ENCODE data around the gene GARNL3. TPM values are rescaled to one million over a fixed set of nuclear protein-coding genes. Genes with fewer than 3 reads are reported as not detected.

Gene GARNL3
- total RNA-seq, 1 donor: 1.0 TPM

DNA sequence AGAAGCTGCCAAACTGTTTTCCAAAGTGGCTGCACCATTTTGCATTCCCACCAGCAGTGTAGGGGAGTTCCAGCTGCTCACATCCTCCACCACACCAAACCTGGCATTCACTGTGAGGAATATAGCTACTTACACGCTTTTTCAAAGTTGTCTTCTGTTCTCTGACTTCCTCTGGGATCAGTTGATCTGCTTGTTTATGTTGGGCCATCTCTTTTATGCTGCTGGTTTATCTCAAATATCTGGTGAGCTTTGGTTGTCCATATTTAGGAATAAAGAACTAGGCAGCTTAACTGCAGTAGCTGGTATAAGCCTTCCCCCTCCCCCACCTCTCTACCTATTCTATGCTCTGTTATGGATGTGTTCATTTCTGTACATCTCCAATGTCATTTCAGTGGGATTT lies 151.1 kb downstream of the GARNL3 start:
- H3K4me3 ChIP-seq (ENCODE audit: low read length): no peak overlapping the region
- peaks cover 11% of the 10 kb centered on the region for H3K4me1 ChIP-seq (ENCODE audit: insufficient read depth, low read length)
- H3K9me3 ChIP-seq (ENCODE audit: low read depth, low read length): no peaks in the 10 kb centered on the region
- no peaks in the 10 kb centered on the region for H3K27me3 ChIP-seq (ENCODE audit: insufficient read depth, low read length)

DNA sequence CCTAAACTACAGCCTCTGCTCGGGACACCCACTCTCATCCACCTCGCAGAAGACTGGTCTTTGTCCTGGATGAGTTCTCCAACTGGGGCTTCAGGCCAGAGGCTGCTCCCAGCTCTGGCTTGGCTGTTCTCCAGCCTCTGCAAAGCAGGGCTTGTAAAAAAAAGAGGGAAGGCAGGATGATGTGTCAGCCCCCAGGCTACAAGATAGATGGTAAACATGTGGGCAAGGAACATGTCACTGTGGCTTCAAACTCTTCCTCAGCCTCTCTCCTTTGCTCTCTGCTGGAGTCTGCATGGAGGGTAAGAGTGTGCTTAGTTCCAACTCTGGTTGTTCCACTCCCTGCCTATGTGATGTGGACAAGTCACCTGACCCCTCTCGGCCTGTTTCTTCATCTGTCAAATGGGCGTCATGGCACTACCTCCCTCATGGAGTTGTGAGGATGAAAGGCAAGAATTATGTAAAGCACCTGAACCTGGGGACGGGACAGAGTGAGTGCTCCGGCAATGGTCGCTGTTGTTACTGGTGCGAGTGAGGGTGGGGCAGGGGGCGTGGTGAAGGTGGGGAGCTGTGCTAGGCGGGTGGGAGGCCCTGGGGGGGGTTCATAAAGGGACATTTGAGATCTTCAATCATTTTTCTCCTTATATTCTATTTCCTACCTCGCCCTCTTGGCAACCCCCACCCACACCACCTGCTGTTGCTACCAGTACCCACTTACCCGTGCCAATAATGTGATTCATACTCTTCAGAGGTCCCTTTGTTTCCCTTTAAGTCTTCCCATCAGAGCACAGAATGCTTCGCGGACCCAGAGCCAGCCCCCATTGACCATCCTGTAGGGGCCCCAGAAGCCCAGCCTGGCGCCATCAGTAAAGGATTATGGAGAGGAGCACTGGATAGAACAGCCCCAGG lies 152.8 kb downstream of the GARNL3 start:
- Histone ChIP-seq H3K4me1 (ENCODE audit: insufficient read depth, low read length) (peaks cover 3% of the 10 kb centered on the region), H3K9me3 (ENCODE audit: low read depth, low read length) (no peaks in the 10 kb centered on the region), H3K27me3 (ENCODE audit: insufficient read depth, low read length) (no peaks in the 10 kb centered on the region), H3K4me3 (ENCODE audit: low read length) (no peak overlapping the region)

DNA sequence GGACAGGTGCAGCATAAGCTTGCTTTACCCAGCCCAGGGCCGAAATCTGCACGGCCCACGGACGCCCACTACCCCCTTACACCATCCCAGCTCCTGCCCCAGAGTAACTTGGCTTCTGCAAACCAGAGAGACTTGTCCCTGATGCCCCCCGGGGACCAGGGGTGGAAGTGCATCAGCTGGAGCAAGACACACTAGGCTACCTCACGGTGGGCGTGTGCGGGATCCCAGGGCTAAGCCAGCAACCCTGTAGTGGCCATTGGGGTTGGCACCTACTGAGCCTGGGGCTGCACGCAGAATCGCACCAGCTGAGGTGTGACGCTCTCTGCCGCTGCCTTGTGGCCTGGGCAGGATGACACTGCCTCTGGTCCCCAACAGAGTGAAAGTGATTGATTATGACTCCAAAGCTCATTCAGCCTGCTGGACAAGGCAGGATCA lies 153.5 kb downstream of the GARNL3 start:
- no peaks in the 10 kb centered on the region for H3K9me3 ChIP-seq (ENCODE audit: low read depth, low read length)
- H3K4me1 ChIP-seq (ENCODE audit: insufficient read depth, low read length): peaks cover 9% of the 10 kb centered on the region
- H3K4me3 ChIP-seq (ENCODE audit: low read length): no peak overlapping the region
- H3K27me3 ChIP-seq (ENCODE audit: insufficient read depth, low read length): no peaks in the 10 kb centered on the region

DNA sequence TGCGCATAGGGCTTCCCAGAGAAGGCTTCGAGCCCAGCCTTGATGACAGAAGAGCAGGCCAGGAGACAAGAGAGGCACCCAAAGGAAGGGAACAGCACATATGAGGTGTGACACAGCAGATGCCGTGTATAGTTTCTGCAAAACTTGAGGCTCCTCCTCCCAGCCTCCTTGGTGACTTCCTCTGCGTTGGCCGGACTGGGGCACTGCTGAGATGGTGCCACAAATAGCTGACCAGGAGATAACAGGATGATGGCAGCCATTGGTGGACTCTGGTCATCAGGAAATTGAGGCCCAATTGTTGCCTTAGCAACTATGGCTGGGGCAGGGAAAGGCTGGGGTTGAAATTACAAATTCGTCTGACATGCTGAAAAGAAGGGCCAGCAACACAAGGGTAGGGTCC lies 154.8 kb downstream of the GARNL3 start:
- no peak overlapping the region for H3K4me3 ChIP-seq (ENCODE audit: low read length)
- no peaks in the 10 kb centered on the region for H3K27me3 ChIP-seq (ENCODE audit: insufficient read depth, low read length)
- H3K4me1 ChIP-seq (ENCODE audit: insufficient read depth, low read length): peaks cover 16% of the 10 kb centered on the region
- no peaks in the 10 kb centered on the region for H3K9me3 ChIP-seq (ENCODE audit: low read depth, low read length)

- peaks cover 32% of the 10 kb centered on the region for H3K4me1 ChIP-seq (ENCODE audit: insufficient read depth, low read length)
- H3K27me3 ChIP-seq (ENCODE audit: insufficient read depth, low read length): no peaks in the 10 kb centered on the region
- no peak overlapping the region for H3K4me3 ChIP-seq (ENCODE audit: low read length)
- H3K9me3 ChIP-seq (ENCODE audit: low read depth, low read length): no peaks in the 10 kb centered on the region
Measured at GRCh38 chr9:127421057-127421456, 156.5 kb downstream of the GARNL3 start.

DNA sequence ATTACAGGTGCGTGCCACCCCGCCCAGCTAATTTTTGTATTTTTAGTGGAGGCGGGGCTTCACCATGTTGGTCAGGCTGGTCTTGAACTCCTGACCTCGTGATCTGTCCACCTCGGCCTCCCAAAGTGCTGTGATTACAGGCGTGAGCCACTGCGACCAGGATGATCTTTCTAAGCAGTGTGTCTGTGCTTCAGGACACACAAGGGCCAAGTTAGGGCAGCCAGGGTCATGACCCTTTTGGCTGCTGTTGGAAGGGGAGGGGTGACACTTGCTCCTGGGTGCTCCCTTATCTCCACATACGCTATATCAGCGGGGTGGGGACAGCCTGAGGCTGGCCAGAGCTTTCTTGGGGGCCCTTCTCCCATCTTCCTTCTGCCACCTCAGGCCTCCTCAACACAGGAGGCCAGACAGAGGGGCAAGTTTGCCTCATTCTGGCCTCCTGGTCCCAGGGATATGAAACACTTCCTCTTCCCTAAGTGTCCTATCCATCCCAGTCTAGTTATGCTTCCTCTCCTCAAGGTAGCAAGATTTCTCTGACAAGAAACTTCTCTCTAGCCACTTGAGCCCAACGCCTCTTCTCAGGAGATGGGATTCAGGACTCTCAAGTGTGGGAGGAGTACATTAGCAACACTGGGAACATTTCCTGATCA lies 157.7 kb downstream of the GARNL3 start:
- H3K27me3 ChIP-seq (ENCODE audit: insufficient read depth, low read length): no peaks in the 10 kb centered on the region
- no peaks in the 10 kb centered on the region for H3K9me3 ChIP-seq (ENCODE audit: low read depth, low read length)
- H3K4me1 ChIP-seq (ENCODE audit: insufficient read depth, low read length): peaks cover 34% of the 10 kb centered on the region
- no peak overlapping the region for H3K4me3 ChIP-seq (ENCODE audit: low read length)

- no peaks in the 10 kb centered on the region for H3K27me3 ChIP-seq (ENCODE audit: insufficient read depth, low read length)
- no peak overlapping the region for H3K4me3 ChIP-seq (ENCODE audit: low read length)
- peaks cover 34% of the 10 kb centered on the region for H3K4me1 ChIP-seq (ENCODE audit: insufficient read depth, low read length)
- H3K9me3 ChIP-seq (ENCODE audit: low read depth, low read length): no peaks in the 10 kb centered on the region
Measured at GRCh38 chr9:127422787-127423186, 158.2 kb downstream of the GARNL3 start.

DNA sequence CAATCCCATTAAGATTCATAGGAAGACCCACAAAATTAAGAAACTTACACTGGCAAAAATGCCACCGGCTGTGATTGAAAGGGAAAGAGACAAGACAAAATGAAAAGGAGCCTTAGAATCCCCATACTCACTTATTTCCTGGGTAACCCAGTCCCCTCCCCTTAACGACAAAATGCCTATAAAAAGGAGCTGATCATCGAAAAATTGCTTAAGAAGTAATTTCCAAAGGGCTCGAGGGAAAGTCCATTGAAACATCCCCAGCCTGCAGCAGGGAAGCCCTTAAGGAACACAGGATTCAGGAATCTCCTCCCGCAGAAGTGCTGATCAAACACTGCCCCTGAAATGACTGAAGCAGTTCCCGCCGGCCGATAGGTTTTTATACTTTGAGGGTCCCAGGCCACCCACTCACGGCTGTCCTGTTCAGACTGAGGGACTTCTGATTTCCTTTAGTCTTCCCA lies 158.9 kb downstream of the GARNL3 start:
- Histone ChIP-seq H3K4me1 (ENCODE audit: insufficient read depth, low read length) (peaks cover 34% of the 10 kb centered on the region), H3K27me3 (ENCODE audit: insufficient read depth, low read length) (no peaks in the 10 kb centered on the region), H3K4me3 (ENCODE audit: low read length) (peak overlapping the region; percentile 83), H3K9me3 (ENCODE audit: low read depth, low read length) (no peaks in the 10 kb centered on the region)

- Histone ChIP-seq H3K9me3 (ENCODE audit: low read depth, low read length) (no peaks in the 10 kb centered on the region), H3K4me1 (ENCODE audit: insufficient read depth, low read length) (peaks cover 34% of the 10 kb centered on the region), H3K4me3 (ENCODE audit: low read length) (peak within 1 kb of the TSS; percentile 83), H3K27me3 (ENCODE audit: insufficient read depth, low read length) (no peaks in the 10 kb centered on the region)
Measured at GRCh38 chr9:127423934-127424675, 159.5 kb downstream of the GARNL3 start, which contains the start of gene ZNF79. Gene ZNF79 (plus strand): TSS chr9:127424382. CDS start chr9:127424788, 406 bp downstream.

- H3K9me3 ChIP-seq (ENCODE audit: low read depth, low read length): no peaks in the 10 kb centered on the region
- no peaks in the 10 kb centered on the region for H3K27me3 ChIP-seq (ENCODE audit: insufficient read depth, low read length)
- H3K4me1 ChIP-seq (ENCODE audit: insufficient read depth, low read length): peaks cover 34% of the 10 kb centered on the region
- H3K4me3 ChIP-seq (ENCODE audit: low read length): peak overlapping the region; percentile 83
Measured at GRCh38 chr9:127424676-127424999, 160.1 kb downstream of the GARNL3 start.

- H3K4me1 ChIP-seq (ENCODE audit: insufficient read depth, low read length): peaks cover 34% of the 10 kb centered on the region
- H3K9me3 ChIP-seq (ENCODE audit: low read depth, low read length): no peaks in the 10 kb centered on the region
- H3K4me3 ChIP-seq (ENCODE audit: low read length): no peak overlapping the region
- no peaks in the 10 kb centered on the region for H3K27me3 ChIP-seq (ENCODE audit: insufficient read depth, low read length)
Measured at GRCh38 chr9:127426756-127427155, 162.2 kb downstream of the GARNL3 start.

DNA sequence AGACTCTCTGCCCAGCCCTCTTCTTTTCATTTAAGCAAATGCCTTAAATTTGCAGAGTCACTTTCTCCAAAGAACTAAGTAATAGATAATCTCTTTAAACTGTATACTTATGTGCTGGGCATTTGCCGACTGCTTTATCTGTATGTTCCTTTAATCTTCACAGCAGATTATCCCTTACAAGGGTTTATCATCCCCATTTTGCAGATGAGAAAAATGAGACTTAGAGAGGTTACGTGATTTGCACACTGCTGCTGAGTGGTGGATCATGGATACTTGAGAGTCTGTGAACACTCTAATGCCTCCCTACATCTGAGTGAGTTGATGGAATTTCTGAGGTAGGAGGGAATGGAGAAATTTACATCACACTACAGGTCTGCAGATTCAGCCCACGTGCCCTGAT lies 163.8 kb downstream of the GARNL3 start:
- H3K27me3 ChIP-seq (ENCODE audit: insufficient read depth, low read length): no peaks in the 10 kb centered on the region
- no peaks in the 10 kb centered on the region for H3K9me3 ChIP-seq (ENCODE audit: low read depth, low read length)
- no peak overlapping the region for H3K4me3 ChIP-seq (ENCODE audit: low read length)
- H3K4me1 ChIP-seq (ENCODE audit: insufficient read depth, low read length): peaks cover 21% of the 10 kb centered on the region

DNA sequence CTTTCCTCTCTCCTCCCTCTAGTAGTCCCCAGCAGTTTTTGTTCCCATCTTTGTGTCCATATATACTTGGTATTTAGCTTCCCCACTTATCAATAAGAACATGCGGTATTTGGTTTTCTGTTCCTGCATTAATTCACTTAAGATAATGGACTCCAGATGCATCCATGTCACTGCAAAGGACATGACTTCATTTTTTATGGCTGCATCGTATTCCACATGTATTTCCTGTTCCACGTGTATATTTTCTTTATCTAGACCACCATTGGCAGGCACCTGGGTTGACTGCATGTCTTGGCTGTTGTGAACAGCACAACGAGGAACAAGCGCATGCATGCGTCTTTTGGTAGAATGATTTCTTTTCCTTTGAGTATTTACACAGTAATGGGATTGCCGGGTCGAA lies 165.8 kb downstream of the GARNL3 start:
- no peak overlapping the region for H3K4me3 ChIP-seq (ENCODE audit: low read length)
- peaks cover 8% of the 10 kb centered on the region for H3K4me1 ChIP-seq (ENCODE audit: insufficient read depth, low read length)
- no peaks in the 10 kb centered on the region for H3K27me3 ChIP-seq (ENCODE audit: insufficient read depth, low read length)
- H3K9me3 ChIP-seq (ENCODE audit: low read depth, low read length): no peaks in the 10 kb centered on the region

GRCh38 chr9:127437497-127438264 lies 173.1 kb downstream of the GARNL3 start:
- Histone ChIP-seq H3K27me3 (ENCODE audit: insufficient read depth, low read length) (no peaks in the 10 kb centered on the region), H3K4me1 (ENCODE audit: insufficient read depth, low read length) (peaks cover 4% of the 10 kb centered on the region), H3K9me3 (ENCODE audit: low read depth, low read length) (no peaks in the 10 kb centered on the region), H3K4me3 (ENCODE audit: low read length) (no peak overlapping the region)
